ENCODE results near the gene OBP2A.

DNA sequence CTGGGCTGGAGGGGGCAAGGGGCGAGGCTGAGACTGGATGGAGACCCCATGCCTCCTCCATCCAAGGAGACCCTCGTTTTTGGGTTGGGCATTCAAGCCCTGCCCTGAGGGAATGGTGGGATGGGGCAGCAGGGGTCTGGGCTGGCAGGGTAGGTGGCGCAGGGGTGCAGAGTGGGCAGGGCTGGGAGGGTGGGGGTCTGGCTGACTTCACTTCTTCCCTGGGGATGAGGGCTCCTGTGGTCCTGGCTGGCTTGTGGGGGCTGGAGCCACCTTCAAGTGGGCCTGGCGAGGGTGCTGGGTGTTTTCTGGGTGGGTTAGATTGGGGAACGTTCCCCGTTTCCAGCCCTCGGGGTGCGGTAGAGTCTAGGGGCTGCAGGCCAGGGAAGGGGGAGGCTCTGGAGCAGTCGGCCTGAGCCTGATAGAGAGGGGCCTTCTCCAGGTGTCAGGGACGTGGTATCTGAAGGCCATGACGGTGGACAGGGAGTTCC lies 24.3 kb upstream of the OBP2A start:
- TF ChIP-seq, protein P1, sequence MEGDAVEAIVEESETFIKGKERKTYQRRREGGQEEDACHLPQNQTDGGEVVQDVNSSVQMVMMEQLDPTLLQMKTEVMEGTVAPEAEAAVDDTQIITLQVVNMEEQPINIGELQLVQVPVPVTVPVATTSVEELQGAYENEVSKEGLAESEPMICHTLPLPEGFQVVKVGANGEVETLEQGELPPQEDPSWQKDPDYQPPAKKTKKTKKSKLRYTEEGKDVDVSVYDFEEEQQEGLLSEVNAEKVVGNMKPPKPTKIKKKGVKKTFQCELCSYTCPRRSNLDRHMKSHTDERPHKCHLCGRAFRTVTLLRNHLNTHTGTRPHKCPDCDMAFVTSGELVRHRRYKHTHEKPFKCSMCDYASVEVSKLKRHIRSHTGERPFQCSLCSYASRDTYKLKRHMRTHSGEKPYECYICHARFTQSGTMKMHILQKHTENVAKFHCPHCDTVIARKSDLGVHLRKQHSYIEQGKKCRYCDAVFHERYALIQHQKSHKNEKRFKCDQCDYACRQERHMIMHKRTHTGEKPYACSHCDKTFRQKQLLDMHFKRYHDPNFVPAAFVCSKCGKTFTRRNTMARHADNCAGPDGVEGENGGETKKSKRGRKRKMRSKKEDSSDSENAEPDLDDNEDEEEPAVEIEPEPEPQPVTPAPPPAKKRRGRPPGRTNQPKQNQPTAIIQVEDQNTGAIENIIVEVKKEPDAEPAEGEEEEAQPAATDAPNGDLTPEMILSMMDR (IDR thresholded peaks at IDR 0.05): no peak
- no peak for TF ChIP-seq EP300 (IDR thresholded peaks at IDR 0.05)

Measured in ovary (tissue), 3 donors.